ENCODE data around the gene C7orf57. TPM values are rescaled to one million over a fixed set of nuclear protein-coding genes. Genes with fewer than 3 reads are reported as not detected.
"Not testable (repeated sequence)": the region's sequence is repeated elsewhere in the genome, so short reads cannot be mapped to it uniquely, and the experiment has no call there.

The C7orf57 gene
- total RNA-seq, 2 experiments from 2014 or later, result 0.10 to 0.21 TPM

GRCh38 chr7:48077423-48077822 lies 42.1 kb downstream of the C7orf57 start:
- CTCF ChIA-PET, result interaction anchor here (1.2 kb wide), 1 partner anchor 23 kb away, joined by 3 read pairs; no protein-coding TSS in a partner anchor
- H3K27me3 Mint-ChIP-seq, result no peaks in the 10 kb centered on the region

GRCh38 chr7:48078470-48078869 lies 43.1 kb downstream of the C7orf57 start:
- Mint-ChIP-seq H3K4me1 (peaks cover 23% of the 10 kb centered on the region), H3K4me3 (no peak overlapping the region), H3K27me3 (no peaks in the 10 kb centered on the region), H3K27ac (no peak overlapping the region), H3K9me3 (peaks cover 4% of the 10 kb centered on the region), H3K36me3 (ENCODE audit: low read depth) (peaks cover 4% of the 10 kb centered on the region)
- no peak for DNase-seq
- ChIA-PET CTCF (interaction anchor here (0.9 to 1.2 kb wide), 3 partner anchors 10 to 39 kb away, joined by 3 to 6 read pairs (median 4); no protein-coding TSS in a partner anchor), POLR2A (no interaction called here)

More at GRCh38 chr7:48077423-48077822, 42.1 kb downstream of the C7orf57 start:
- H3K27ac Mint-ChIP-seq, result no peak overlapping the region
- peaks cover 4% of the 10 kb centered on the region for H3K9me3 Mint-ChIP-seq
- DNase-seq, result no peak
- POLR2A ChIA-PET, result no interaction called here
- no peaks in the 10 kb centered on the region for H3K36me3 Mint-ChIP-seq (ENCODE audit: low read depth)
- peaks cover 12% of the 10 kb centered on the region for H3K4me1 Mint-ChIP-seq
- H3K4me3 Mint-ChIP-seq, result no peak overlapping the region

- CTCF ChIA-PET, result interaction anchor here (1.3 to 2.2 kb wide), 3 partner anchors 11 to 91 kb away, joined by 3 to 6 read pairs (median 5); no protein-coding TSS in a partner anchor
- not testable (repeated sequence) for H3K27ac Mint-ChIP-seq
Observed at GRCh38 chr7:48082378-48082777, 47.0 kb downstream of the C7orf57 start.

GRCh38 chr7:48083114-48083830 lies 47.9 kb downstream of the C7orf57 start:
- peak; percentile 50 for DNase-seq
- Mint-ChIP-seq H3K27me3 (no peaks in the 10 kb centered on the region), H3K4me3 (peak overlapping the region; percentile 20), H3K36me3 (ENCODE audit: low read depth) (peaks cover 7% of the 10 kb centered on the region), H3K9me3 (no peaks in the 10 kb centered on the region), H3K27ac (peak overlapping the region; percentile 63), H3K4me1 (peaks cover 63% of the 10 kb centered on the region)
- POLR2A ChIA-PET, result no interaction called here
- CTCF ChIA-PET, result interaction anchor here (0.8 to 2.8 kb wide), 8 partner anchors 7 to 92 kb away, joined by 3 to 7 read pairs (median 4); no protein-coding TSS in a partner anchor

More at GRCh38 chr7:48082378-48082777, 47.0 kb downstream of the C7orf57 start:
- H3K27me3 Mint-ChIP-seq; H3K4me3 Mint-ChIP-seq; H3K36me3 Mint-ChIP-seq (ENCODE audit: low read depth); H3K9me3 Mint-ChIP-seq; DNase-seq: not testable (repeated sequence)
- POLR2A ChIA-PET, result interaction anchor here (0.7 kb wide), 1 partner anchor 49 kb away, joined by 3 read pairs; no protein-coding TSS in a partner anchor
- H3K4me1 Mint-ChIP-seq, result peaks cover 56% of the 10 kb centered on the region

GRCh38 chr7:48084727-48085432 lies 49.5 kb downstream of the C7orf57 start:
- Mint-ChIP-seq H3K36me3 (ENCODE audit: low read depth) (peaks cover 11% of the 10 kb centered on the region), H3K27ac (peak overlapping the region; percentile 80), H3K27me3 (no peaks in the 10 kb centered on the region), H3K4me3 (peak overlapping the region; percentile 11), H3K4me1 (peaks cover 59% of the 10 kb centered on the region), H3K9me3 (no peaks in the 10 kb centered on the region)
- DNase-seq, result peak; percentile 71
- POLR2A ChIA-PET, result interaction anchor here (1.0 kb wide), 1 partner anchor 12 kb away, joined by 3 read pairs; no protein-coding TSS in a partner anchor
- CTCF ChIA-PET, result interaction anchor here (1.1 to 2.8 kb wide), 8 partner anchors 9 to 102 kb away, joined by 3 to 11 read pairs (median 3); no protein-coding TSS in a partner anchor

GRCh38 chr7:48085433-48085791 lies 50.1 kb downstream of the C7orf57 start:
- CTCF ChIA-PET, result interaction anchor here (1.1 to 2.8 kb wide), 8 partner anchors 10 to 117 kb away, joined by 3 to 11 read pairs (median 3); no protein-coding TSS in a partner anchor
- Mint-ChIP-seq H3K27ac (peak overlapping the region; percentile 80), H3K9me3 (no peaks in the 10 kb centered on the region), H3K27me3 (no peaks in the 10 kb centered on the region), H3K4me3 (peak overlapping the region; percentile 11), H3K36me3 (ENCODE audit: low read depth) (peaks cover 15% of the 10 kb centered on the region), H3K4me1 (peaks cover 62% of the 10 kb centered on the region)
- POLR2A ChIA-PET, result interaction anchor here (1.0 kb wide), 1 partner anchor 11 kb away, joined by 3 read pairs; no protein-coding TSS in a partner anchor
- DNase-seq, result no peak

GRCh38 chr7:48085942-48086341 lies 50.6 kb downstream of the C7orf57 start:
- ChIA-PET CTCF (interaction anchor here (1.1 to 3.2 kb wide), 5 partner anchors 11 to 117 kb away, joined by 3 to 17 read pairs (median 7); no protein-coding TSS in a partner anchor), POLR2A (interaction anchor here (1.0 kb wide), 1 partner anchor 11 kb away, joined by 3 read pairs; no protein-coding TSS in a partner anchor)
- DNase-seq, result no peak
- Mint-ChIP-seq H3K4me3 (no peak overlapping the region), H3K9me3 (no peaks in the 10 kb centered on the region), H3K27me3 (no peaks in the 10 kb centered on the region), H3K36me3 (ENCODE audit: low read depth) (peaks cover 20% of the 10 kb centered on the region), H3K4me1 (peaks cover 67% of the 10 kb centered on the region), H3K27ac (peak overlapping the region; percentile 92)

- H3K36me3 Mint-ChIP-seq (ENCODE audit: low read depth), result peaks cover 34% of the 10 kb centered on the region
- H3K4me1 Mint-ChIP-seq, result peaks cover 80% of the 10 kb centered on the region
- CTCF ChIA-PET, result interaction anchor here (1.8 to 3.2 kb wide), 2 partner anchors 15 to 96 kb away, joined by 6 to 17 read pairs; no protein-coding TSS in a partner anchor
- H3K27me3 Mint-ChIP-seq, result no peaks in the 10 kb centered on the region
- POLR2A ChIA-PET, result no interaction called here
- peak overlapping the region; percentile 92 for H3K27ac Mint-ChIP-seq
- no peaks in the 10 kb centered on the region for H3K9me3 Mint-ChIP-seq
- H3K4me3 Mint-ChIP-seq, result peak overlapping the region; percentile 89
- no peak for DNase-seq
Observed at GRCh38 chr7:48087349-48087748, 52.0 kb downstream of the C7orf57 start.

GRCh38 chr7:48088559-48089045 lies 53.3 kb downstream of the C7orf57 start:
- peak overlapping the region; percentile 94 for H3K27ac Mint-ChIP-seq
- CTCF ChIA-PET, result interaction anchor here (0.8 to 3.2 kb wide), 5 partner anchors 10 to 84 kb away, joined by 3 to 17 read pairs (median 3); no protein-coding TSS in a partner anchor
- H3K27me3 Mint-ChIP-seq, result no peaks in the 10 kb centered on the region
- peak overlapping the region; percentile 89 for H3K4me3 Mint-ChIP-seq
- no peaks in the 10 kb centered on the region for H3K9me3 Mint-ChIP-seq
- peaks cover 79% of the 10 kb centered on the region for H3K4me1 Mint-ChIP-seq
- no peak for DNase-seq
- peaks cover 39% of the 10 kb centered on the region for H3K36me3 Mint-ChIP-seq (ENCODE audit: low read depth)
- POLR2A ChIA-PET, result interaction anchor here (0.9 kb wide), 1 partner anchor 97 kb away, joined by 3 read pairs; no protein-coding TSS in a partner anchor

GRCh38 chr7:48089046-48090003 lies 54.0 kb downstream of the C7orf57 start, which contains the start of gene UPP1:
Gene UPP1 (plus strand): TSS chr7:48089265. CDS start chr7:48094784, 5,519 bp downstream.
- ChIA-PET CTCF (interaction anchor here (0.8 to 3.2 kb wide), 4 partner anchors 11 to 85 kb away, joined by 3 to 17 read pairs (median 4); no protein-coding TSS in a partner anchor), POLR2A (no interaction called here)
- H3K4me1 Mint-ChIP-seq, result peaks cover 80% of the 10 kb centered on the region
- DNase-seq, result peak; percentile 94
- peak within 1 kb of the TSS; percentile 89 for H3K4me3 Mint-ChIP-seq
- peaks cover 44% of the 10 kb centered on the region for H3K36me3 Mint-ChIP-seq (ENCODE audit: low read depth)
- H3K9me3 Mint-ChIP-seq, result no peaks in the 10 kb centered on the region
- H3K27ac Mint-ChIP-seq, result peak within 1 kb of the TSS; percentile 94
- no peaks in the 10 kb centered on the region for H3K27me3 Mint-ChIP-seq

- peak overlapping the region; percentile 94 for H3K27ac Mint-ChIP-seq
- peaks cover 53% of the 10 kb centered on the region for H3K36me3 Mint-ChIP-seq (ENCODE audit: low read depth)
- H3K4me1 Mint-ChIP-seq, result peaks cover 79% of the 10 kb centered on the region
- no peaks in the 10 kb centered on the region for H3K27me3 Mint-ChIP-seq
- ChIA-PET POLR2A (no interaction called here), CTCF (no interaction called here)
- no peak for DNase-seq
- peak overlapping the region; percentile 89 for H3K4me3 Mint-ChIP-seq
- no peaks in the 10 kb centered on the region for H3K9me3 Mint-ChIP-seq
Observed at GRCh38 chr7:48090095-48090805, 54.9 kb downstream of the C7orf57 start.
